Right lung (tissue), 10 donors: Measurements from ENCODE around the gene POLR3A. TPM values are rescaled to one million over a fixed set of nuclear protein-coding genes. Genes with fewer than 3 reads are reported as not detected.
"Not testable (repeated sequence)": the region's sequence is repeated elsewhere in the genome, so short reads cannot be mapped to it uniquely, and the experiment has no call there.

Experiments used
- DNase-seq, 2 donors: peaks; one replicate each; pipeline ENCODE4 v3.0.0-alpha.2; 2013
- long read RNA-seq, 8 donors: transcript quantifications; one replicate each; lab custom pipeline, GENCODE V29; 2026
- polyA plus RNA-seq, 5 donors: library from polyadenylated mRNA; unstranded; fragments of 120-200 nt; gene quantifications; one replicate each; pipeline versions ENCODE4 v1.2.1 to v1.2.3, GENCODE V29; 2013; ENCODE audit warnings: inconsistent platforms in 1 of 5, low replicate concordance in 1 of 5; ENCODE audit not compliant: insufficient read length in 5 of 5, insufficient read depth in 1 of 5

Gene POLR3A
- polyA plus RNA-seq = 10 to 100 TPM; 14.7 to 20.8 (median 17.0) TPM
- long read RNA-seq, donor 1 = 0 reads
- long read RNA-seq, donor 2, partial matches to known transcripts = 3,637 of 6,561 reads
- long read RNA-seq, donor 2, other reads (novel, unspliced or antisense) = 2,924 of 6,561 reads
- long read RNA-seq, donor 3 = 0 reads
- long read RNA-seq, donor 4, partial matches to known transcripts = 7,419 of 8,452 reads
- long read RNA-seq, donor 4, other reads (novel, unspliced or antisense) = 1,033 of 8,452 reads
- long read RNA-seq, donor 5, full-length matches to known transcripts = 2 of 15,300 reads
- long read RNA-seq, donor 5, partial matches to known transcripts = 14,660 of 15,300 reads
- long read RNA-seq, donor 5, other reads (novel, unspliced or antisense) = 638 of 15,300 reads
- long read RNA-seq, donor 6, full-length matches to known transcripts = 3 of 9,185 reads
- long read RNA-seq, donor 6, partial matches to known transcripts = 8,321 of 9,185 reads
- long read RNA-seq, donor 6, other reads (novel, unspliced or antisense) = 861 of 9,185 reads
- long read RNA-seq, donor 7, full-length matches to known transcripts = 2 of 7,088 reads
- long read RNA-seq, donor 7, partial matches to known transcripts = 5,173 of 7,088 reads
- long read RNA-seq, donor 7, other reads (novel, unspliced or antisense) = 1,913 of 7,088 reads
- long read RNA-seq, donor 8, partial matches to known transcripts = 5,122 of 6,054 reads
- long read RNA-seq, donor 8, other reads (novel, unspliced or antisense) = 932 of 6,054 reads

GRCh38 chr10:78029269-78030226, at the start of gene POLR3A:
TSS of gene POLR3A (minus strand) at chr10:78029515. CDS start at chr10:78029407, 108 bp downstream.
- peak; percentile 94 to 95 for DNase-seq

GRCh38 chr10:78078539-78079330, 49.4 kb upstream of the POLR3A start:
- DNase-seq = no peak

- DNase-seq = not testable (repeated sequence)
Measured at GRCh38 chr10:78075806-78076205, 46.5 kb upstream of the POLR3A start.

- DNase-seq = no peak
Measured at GRCh38 chr10:78072504-78072903, 43.2 kb upstream of the POLR3A start.

- DNase-seq = no peak
Measured at GRCh38 chr10:78071857-78072179, 42.5 kb upstream of the POLR3A start.

GRCh38 chr10:78071140-78071856, 42.0 kb upstream of the POLR3A start:
- no peak for DNase-seq

- no peak for DNase-seq
Measured at GRCh38 chr10:78070726-78071125, 41.4 kb upstream of the POLR3A start.

- DNase-seq = not testable (repeated sequence)
Measured at GRCh38 chr10:78070064-78070463, 40.7 kb upstream of the POLR3A start.

- no peak for DNase-seq
Measured at GRCh38 chr10:78069151-78069550, 39.8 kb upstream of the POLR3A start.

GRCh38 chr10:78066728-78067430, 37.6 kb upstream of the POLR3A start:
- DNase-seq = no peak

GRCh38 chr10:78066012-78066411, 36.7 kb upstream of the POLR3A start:
- DNase-seq = no peak

GRCh38 chr10:78065611-78066010, 36.3 kb upstream of the POLR3A start:
- no peak for DNase-seq

GRCh38 chr10:78064919-78065318, 35.6 kb upstream of the POLR3A start:
- DNase-seq = not testable (repeated sequence)

- no peak for DNase-seq
Measured at GRCh38 chr10:78063236-78063635, 33.9 kb upstream of the POLR3A start.

GRCh38 chr10:78062296-78062695, 33.0 kb upstream of the POLR3A start:
- no peak for DNase-seq

- no peak for DNase-seq
Measured at GRCh38 chr10:78059906-78060702, 30.8 kb upstream of the POLR3A start.

- DNase-seq = no peak
Measured at GRCh38 chr10:78058562-78058961, 29.2 kb upstream of the POLR3A start.

GRCh38 chr10:78053211-78053868, 24.0 kb upstream of the POLR3A start:
- peak; percentile 64 to 65 for DNase-seq
